ENCODE data around the gene MRPS24. TPM values are rescaled to one million over a fixed set of nuclear protein-coding genes. Genes with fewer than 3 reads are reported as not detected.

MRPS24 gene
- total RNA-seq, 2 experiments from 2014 or later, result 72.7 to 75.7 TPM

GRCh38 chr7:43870316-43870715, 999 bp upstream of the MRPS24 start:
- no peaks in the 10 kb centered on the region for H3K27me3 Mint-ChIP-seq
- peaks cover 34% of the 10 kb centered on the region for H3K36me3 Mint-ChIP-seq
- H3K4me3 Mint-ChIP-seq, result no peak overlapping the region
- peaks cover 7% of the 10 kb centered on the region for H3K9me3 Mint-ChIP-seq
- H3K4me1 Mint-ChIP-seq, result peaks cover 14% of the 10 kb centered on the region
- ATAC-seq (ENCODE audit: low read depth) (no peak), DNase-seq (no peak)
- POLR2A ChIA-PET, result interaction anchor here (1.5 kb wide), 1 partner anchor 36 kb away, joined by 4 read pairs; no protein-coding TSS in a partner anchor
- no peak overlapping the region for H3K27ac Mint-ChIP-seq

- ATAC-seq (ENCODE audit: low read depth) (no peak), DNase-seq (no peak)
- H3K27me3 Mint-ChIP-seq, result no peaks in the 10 kb centered on the region
- peaks cover 14% of the 10 kb centered on the region for H3K4me1 Mint-ChIP-seq
- H3K36me3 Mint-ChIP-seq, result peaks cover 34% of the 10 kb centered on the region
- H3K9me3 Mint-ChIP-seq, result peaks cover 7% of the 10 kb centered on the region
- POLR2A ChIA-PET, result interaction anchor here (0.9 to 1.9 kb wide), 7 partner anchors 18 to 937 kb away, joined by 3 to 8 read pairs (median 3); partner anchors contain the start of genes MRPL32, STK17A, UBE2D4 and URGCP
- H3K4me3 Mint-ChIP-seq, result peak overlapping the region; percentile 94
- H3K27ac Mint-ChIP-seq, result peak overlapping the region; percentile 84
Measured at GRCh38 chr7:43869867-43870240, 537 bp upstream of the MRPS24 start.

- peaks cover 5% of the 10 kb centered on the region for H3K9me3 Mint-ChIP-seq
- peak overlapping the region; percentile 94 for H3K4me3 Mint-ChIP-seq
- peaks cover 14% of the 10 kb centered on the region for H3K4me1 Mint-ChIP-seq
- H3K36me3 Mint-ChIP-seq, result peaks cover 30% of the 10 kb centered on the region
- ATAC-seq (ENCODE audit: low read depth), result no peak
- POLR2A ChIA-PET, result interaction anchor here (1.2 to 1.9 kb wide), 5 partner anchors 17 to 936 kb away, joined by 3 to 8 read pairs (median 4); partner anchors contain the start of genes MRPL32, STK17A and UBE2D4
- DNase-seq, result no peak
- H3K27ac Mint-ChIP-seq, result peak overlapping the region; percentile 74
- H3K27me3 Mint-ChIP-seq, result no peaks in the 10 kb centered on the region
Measured at GRCh38 chr7:43868681-43869005, 674 bp downstream of the MRPS24 start.

GRCh38 chr7:43868181-43868580, 1.1 kb downstream of the MRPS24 start:
- Mint-ChIP-seq H3K4me3 (peak overlapping the region; percentile 94), H3K4me1 (peaks cover 14% of the 10 kb centered on the region), H3K27ac (no peak overlapping the region), H3K9me3 (peaks cover 5% of the 10 kb centered on the region), H3K27me3 (peaks cover 3% of the 10 kb centered on the region), H3K36me3 (peaks cover 26% of the 10 kb centered on the region)
- no peak for ATAC-seq (ENCODE audit: low read depth)
- POLR2A ChIA-PET, result interaction anchor here (1.9 kb wide), 1 partner anchor 285 kb away, joined by 5 read pairs; the partner anchor contains the start of gene STK17A
- no peak for DNase-seq

- peaks cover 24% of the 10 kb centered on the region for H3K27me3 Mint-ChIP-seq
- H3K9me3 Mint-ChIP-seq, result peaks cover 2% of the 10 kb centered on the region
- peaks cover 21% of the 10 kb centered on the region for H3K36me3 Mint-ChIP-seq
- peaks cover 13% of the 10 kb centered on the region for H3K4me1 Mint-ChIP-seq
- DNase-seq, result no peak
- no peak for ATAC-seq (ENCODE audit: low read depth)
- POLR2A ChIA-PET, result interaction anchor here (0.6 kb wide), 1 partner anchor 38 kb away, joined by 3 read pairs; no protein-coding TSS in a partner anchor
- H3K4me3 Mint-ChIP-seq, result no peak overlapping the region
- H3K27ac Mint-ChIP-seq, result no peak overlapping the region
Measured at GRCh38 chr7:43865277-43865676, 4.0 kb downstream of the MRPS24 start.

- Mint-ChIP-seq H3K4me3 (no peak overlapping the region), H3K9me3 (no peaks in the 10 kb centered on the region), H3K36me3 (peaks cover 21% of the 10 kb centered on the region), H3K27ac (no peak overlapping the region), H3K4me1 (peaks cover 7% of the 10 kb centered on the region), H3K27me3 (peaks cover 28% of the 10 kb centered on the region)
- DNase-seq (no peak), ATAC-seq (ENCODE audit: low read depth) (no peak)
- POLR2A ChIA-PET, result no interaction called here
Measured at GRCh38 chr7:43864126-43864525, 5.2 kb downstream of the MRPS24 start.

- no peak for DNase-seq
- Mint-ChIP-seq H3K9me3 (no peaks in the 10 kb centered on the region), H3K4me3 (no peak overlapping the region), H3K4me1 (no peaks in the 10 kb centered on the region), H3K27me3 (peaks cover 19% of the 10 kb centered on the region), H3K27ac (no peak overlapping the region), H3K36me3 (no peaks in the 10 kb centered on the region)
- ATAC-seq (ENCODE audit: low read depth), result no peak
- POLR2A ChIA-PET, result no interaction called here
Measured at GRCh38 chr7:43856996-43857395, 12.3 kb downstream of the MRPS24 start.

GRCh38 chr7:43856316-43856715, 13.0 kb downstream of the MRPS24 start:
- DNase-seq, result no peak
- POLR2A ChIA-PET, result no interaction called here

GRCh38 chr7:43855176-43855575, 14.1 kb downstream of the MRPS24 start:
- Mint-ChIP-seq H3K9me3 (peaks cover 4% of the 10 kb centered on the region), H3K27me3 (peaks cover 14% of the 10 kb centered on the region), H3K4me1 (peaks cover 2% of the 10 kb centered on the region), H3K4me3 (no peak overlapping the region), H3K27ac (no peak overlapping the region), H3K36me3 (peaks cover 3% of the 10 kb centered on the region)
- DNase-seq (no peak), ATAC-seq (ENCODE audit: low read depth) (no peak)
- POLR2A ChIA-PET, result no interaction called here

More at GRCh38 chr7:43856316-43856715, 13.0 kb downstream of the MRPS24 start:
- no peak overlapping the region for H3K27ac Mint-ChIP-seq
- ATAC-seq (ENCODE audit: low read depth), result no peak
- no peaks in the 10 kb centered on the region for H3K36me3 Mint-ChIP-seq
- no peaks in the 10 kb centered on the region for H3K4me1 Mint-ChIP-seq
- peaks cover 17% of the 10 kb centered on the region for H3K27me3 Mint-ChIP-seq
- H3K9me3 Mint-ChIP-seq, result peaks cover 2% of the 10 kb centered on the region
- no peak overlapping the region for H3K4me3 Mint-ChIP-seq

- Mint-ChIP-seq H3K27me3 (peaks cover 17% of the 10 kb centered on the region), H3K36me3 (peaks cover 3% of the 10 kb centered on the region), H3K4me3 (no peak overlapping the region), H3K4me1 (peaks cover 6% of the 10 kb centered on the region), H3K27ac (no peak overlapping the region), H3K9me3 (peaks cover 4% of the 10 kb centered on the region)
- DNase-seq (no peak), ATAC-seq (ENCODE audit: low read depth) (no peak)
- POLR2A ChIA-PET, result interaction anchor here (0.6 to 1.3 kb wide), 2 partner anchors 13 to 17 kb away, joined by 3 to 5 read pairs; partner anchors contain the start of gene MRPS24
Measured at GRCh38 chr7:43851805-43852204, 17.5 kb downstream of the MRPS24 start.

GRCh38 chr7:43850348-43851116, 18.8 kb downstream of the MRPS24 start:
- no peak overlapping the region for H3K27ac Mint-ChIP-seq
- peaks cover 6% of the 10 kb centered on the region for H3K4me1 Mint-ChIP-seq
- ATAC-seq (ENCODE audit: low read depth) (no peak), DNase-seq (no peak)
- peaks cover 17% of the 10 kb centered on the region for H3K27me3 Mint-ChIP-seq
- POLR2A ChIA-PET, result no interaction called here
- peaks cover 4% of the 10 kb centered on the region for H3K9me3 Mint-ChIP-seq
- H3K36me3 Mint-ChIP-seq, result peaks cover 3% of the 10 kb centered on the region
- no peak overlapping the region for H3K4me3 Mint-ChIP-seq

- ATAC-seq (ENCODE audit: low read depth) (no peak), DNase-seq (no peak)
- peaks cover 6% of the 10 kb centered on the region for H3K4me1 Mint-ChIP-seq
- H3K36me3 Mint-ChIP-seq, result peaks cover 3% of the 10 kb centered on the region
- H3K27me3 Mint-ChIP-seq, result peaks cover 14% of the 10 kb centered on the region
- H3K4me3 Mint-ChIP-seq, result no peak overlapping the region
- peaks cover 4% of the 10 kb centered on the region for H3K9me3 Mint-ChIP-seq
- POLR2A ChIA-PET, result no interaction called here
- H3K27ac Mint-ChIP-seq, result no peak overlapping the region
Measured at GRCh38 chr7:43849047-43849446, 20.3 kb downstream of the MRPS24 start.

GRCh38 chr7:43847496-43847895, 21.8 kb downstream of the MRPS24 start:
- H3K27me3 Mint-ChIP-seq, result peaks cover 16% of the 10 kb centered on the region
- H3K9me3 Mint-ChIP-seq, result peaks cover 4% of the 10 kb centered on the region
- no peak for ATAC-seq (ENCODE audit: low read depth)
- no peak for DNase-seq
- no peak overlapping the region for H3K27ac Mint-ChIP-seq
- POLR2A ChIA-PET, result no interaction called here
- peaks cover 6% of the 10 kb centered on the region for H3K4me1 Mint-ChIP-seq
- H3K36me3 Mint-ChIP-seq, result peaks cover 3% of the 10 kb centered on the region
- H3K4me3 Mint-ChIP-seq, result no peak overlapping the region

GRCh38 chr7:43844662-43845061, 24.7 kb downstream of the MRPS24 start:
- DNase-seq (no peak), ATAC-seq (ENCODE audit: low read depth) (no peak)
- POLR2A ChIA-PET, result no interaction called here
- Mint-ChIP-seq H3K9me3 (no peaks in the 10 kb centered on the region), H3K27me3 (peaks cover 13% of the 10 kb centered on the region), H3K4me1 (no peaks in the 10 kb centered on the region), H3K4me3 (no peak overlapping the region), H3K27ac (no peak overlapping the region), H3K36me3 (no peaks in the 10 kb centered on the region)
